Omental fat pad (tissue), 4 donors: ENCODE results near the gene PHF2. TPM values are rescaled to one million over a fixed set of nuclear protein-coding genes. Genes with fewer than 3 reads are reported as not detected.

Experiments used
- ATAC-seq: fragments of 150-250 bp; one replicate; pipeline ENCODE4 v1.9.1; 2016; ENCODE audit warnings: mild to moderate bottlenecking, moderate library complexity; ENCODE audit not compliant: low FRiP score
- DNase-seq: peaks from one replicate; pipeline ENCODE4 v3.0.0-alpha.2; 2019; ENCODE audit warnings: low spot score
- total RNA-seq, 4 donors: library from RNA; depleted of rRNA; stranded (reverse); fragments of >200 nt; gene quantifications; one replicate each; pipeline ENCODE4 v1.1.0, GENCODE V29; 2016
- TF ChIP-seq, protein P1 (sequence below), 3 donors: fragments of 450-650 bp; IDR thresholded peaks; one replicate each; pipeline ENCODE4 v1.5.1; 2016 to 2017; ENCODE audit warnings: antibody characterized with exemption in 3 of 3, mild to moderate bottlenecking in 3 of 3, moderate library complexity in 2 of 3

The PHF2 gene
- total RNA-seq, 4 donors from 2014 or later: 15.8 to 24.5 (median 20.4) TPM

- no peak for ATAC-seq
- peak; percentile 14 for DNase-seq
- TF ChIP-seq, protein P1, sequence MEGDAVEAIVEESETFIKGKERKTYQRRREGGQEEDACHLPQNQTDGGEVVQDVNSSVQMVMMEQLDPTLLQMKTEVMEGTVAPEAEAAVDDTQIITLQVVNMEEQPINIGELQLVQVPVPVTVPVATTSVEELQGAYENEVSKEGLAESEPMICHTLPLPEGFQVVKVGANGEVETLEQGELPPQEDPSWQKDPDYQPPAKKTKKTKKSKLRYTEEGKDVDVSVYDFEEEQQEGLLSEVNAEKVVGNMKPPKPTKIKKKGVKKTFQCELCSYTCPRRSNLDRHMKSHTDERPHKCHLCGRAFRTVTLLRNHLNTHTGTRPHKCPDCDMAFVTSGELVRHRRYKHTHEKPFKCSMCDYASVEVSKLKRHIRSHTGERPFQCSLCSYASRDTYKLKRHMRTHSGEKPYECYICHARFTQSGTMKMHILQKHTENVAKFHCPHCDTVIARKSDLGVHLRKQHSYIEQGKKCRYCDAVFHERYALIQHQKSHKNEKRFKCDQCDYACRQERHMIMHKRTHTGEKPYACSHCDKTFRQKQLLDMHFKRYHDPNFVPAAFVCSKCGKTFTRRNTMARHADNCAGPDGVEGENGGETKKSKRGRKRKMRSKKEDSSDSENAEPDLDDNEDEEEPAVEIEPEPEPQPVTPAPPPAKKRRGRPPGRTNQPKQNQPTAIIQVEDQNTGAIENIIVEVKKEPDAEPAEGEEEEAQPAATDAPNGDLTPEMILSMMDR (IDR thresholded peaks at IDR 0.05): no peak
These were observed 103.4 kb downstream of the PHF2 start for GRCh38 chr9:93679536-93680442.

- ATAC-seq: no peak
- TF ChIP-seq, protein P1 (IDR thresholded peaks at IDR 0.05): no peak
- DNase-seq: peak; percentile 17
These were observed 104.3 kb downstream of the PHF2 start for GRCh38 chr9:93680443-93681268.

DNA sequence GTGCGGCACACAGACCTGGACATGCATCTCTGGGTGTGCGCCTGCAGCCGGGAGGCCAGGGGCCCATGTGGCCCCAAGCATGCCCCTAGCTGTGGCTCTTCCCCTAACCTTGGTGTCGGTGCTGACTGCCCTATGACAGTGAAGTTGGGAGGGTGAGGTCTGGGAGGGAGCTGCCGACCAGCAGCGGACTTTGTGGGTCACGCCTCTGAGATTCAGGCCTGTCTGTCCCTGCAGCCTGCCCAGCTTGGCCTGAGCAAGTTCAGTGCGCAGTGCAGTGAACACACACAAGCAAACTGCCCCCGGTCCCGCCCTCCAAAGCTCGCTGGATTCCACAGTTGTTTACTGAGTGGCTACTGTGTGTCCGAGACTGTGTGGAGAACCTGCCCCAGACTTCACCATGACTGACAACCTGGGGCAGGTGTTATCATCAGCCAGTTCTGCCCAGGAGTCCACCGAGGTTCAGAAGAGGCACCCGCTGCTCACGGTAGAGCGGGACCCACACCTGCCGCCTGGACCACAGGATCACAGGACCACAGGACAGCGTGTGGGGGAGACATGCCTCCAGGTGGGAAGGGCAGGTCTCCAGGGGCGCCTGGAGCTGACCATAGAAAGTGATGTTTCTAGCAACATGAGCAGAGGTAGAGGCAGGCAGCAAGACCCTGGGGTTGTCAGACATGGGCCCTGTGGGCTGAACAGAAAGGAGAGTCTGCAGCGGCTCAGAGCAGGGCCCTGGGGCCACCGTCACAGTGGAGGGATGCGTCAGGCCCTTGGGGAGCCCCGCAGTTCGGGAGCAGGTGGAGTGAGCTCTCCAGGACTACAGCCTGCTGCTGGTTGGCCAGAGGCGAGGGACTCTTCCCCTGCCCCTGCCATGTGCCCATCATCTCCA lies 105.1 kb downstream of the PHF2 start:
- DNase-seq (peak; percentile 5), ATAC-seq (no peak)
- TF ChIP-seq, protein P1 (IDR thresholded peaks at IDR 0.05): no peak

DNA sequence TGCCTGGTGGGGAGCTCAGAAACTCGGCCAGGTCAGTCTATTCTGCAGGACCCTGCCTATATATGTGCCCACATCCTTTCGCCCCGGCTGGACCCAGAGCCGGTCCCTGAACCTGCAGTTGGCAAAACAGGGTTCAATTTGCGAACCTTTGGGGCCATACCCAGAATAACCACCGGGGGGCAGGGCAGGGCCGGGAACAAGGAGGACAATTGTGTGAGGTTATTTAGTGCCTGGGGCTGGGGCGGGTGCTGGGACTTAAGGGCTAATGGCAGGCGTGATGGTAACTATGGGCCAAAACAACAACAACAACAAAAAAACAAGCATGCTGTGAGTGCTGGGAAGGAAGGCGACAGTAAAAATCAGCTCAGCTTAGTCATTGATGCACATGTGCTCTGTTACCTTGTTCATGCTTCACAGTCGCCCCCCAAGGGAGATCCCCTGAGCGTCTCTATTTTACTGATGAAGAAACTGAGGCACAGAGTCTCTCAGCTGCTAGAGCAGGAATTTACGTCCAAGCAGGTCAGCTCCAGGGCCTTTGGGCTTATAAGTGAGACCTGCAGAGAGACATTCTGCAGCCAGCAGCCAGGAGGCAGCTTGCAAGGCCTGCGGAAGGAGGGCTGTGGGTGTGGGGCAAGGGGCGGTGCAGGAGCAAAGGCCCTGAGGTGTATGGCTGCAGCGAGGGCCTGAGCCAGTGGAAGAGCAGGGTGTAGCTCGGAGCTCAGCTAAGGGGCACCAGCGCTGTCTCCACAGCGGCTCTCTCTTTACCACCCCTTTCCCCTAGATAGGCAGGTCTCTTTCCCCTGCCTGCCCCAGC lies 106.0 kb downstream of the PHF2 start:
- ATAC-seq: peak; percentile 50

GRCh38 chr9:93683331-93684134 lies 107.1 kb downstream of the PHF2 start:
- DNase-seq: peak; percentile 6
- TF ChIP-seq, protein P1 (IDR thresholded peaks at IDR 0.05): no peak
- ATAC-seq: no peak

More for the DNA sequence above, 106.0 kb downstream of the PHF2 start:
- DNase-seq: peak; percentile 64
- TF ChIP-seq, protein P1 (IDR thresholded peaks at IDR 0.05): peak in 1 of 3 donors; percentile 63
